Kidney tubule cell (primary cell): Measurements from ENCODE around the gene BICRAL.
"Not testable (repeated sequence)": the region's sequence is repeated elsewhere in the genome, so short reads cannot be mapped to it uniquely, and the experiment has no call there.

ENCODE experiments used
- DNase-seq: peaks from one replicate; pipeline ENCODE4 v3.0.0-alpha.2; 2018; ENCODE audit warnings: low spot score

Gene BICRAL

DNA sequence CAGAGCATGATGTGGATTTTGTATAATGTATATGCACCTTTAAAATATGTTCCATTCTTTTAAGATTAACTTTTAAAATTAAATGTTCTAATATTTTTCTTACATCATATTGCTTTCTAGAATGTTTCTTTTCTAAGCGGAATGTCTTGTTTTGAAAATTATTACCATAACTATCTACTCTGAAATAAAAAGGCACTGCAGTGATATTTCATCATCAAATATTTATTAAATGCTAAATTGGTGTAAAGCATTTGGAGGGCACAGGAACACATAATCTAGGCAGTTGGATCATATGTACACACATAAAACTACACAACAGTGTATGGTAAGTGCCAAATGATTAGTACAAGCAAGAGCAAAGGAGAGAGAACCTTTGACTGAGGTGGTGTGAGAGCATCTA, 13.8 kb downstream of the BICRAL start:
- no peak for DNase-seq

DNA sequence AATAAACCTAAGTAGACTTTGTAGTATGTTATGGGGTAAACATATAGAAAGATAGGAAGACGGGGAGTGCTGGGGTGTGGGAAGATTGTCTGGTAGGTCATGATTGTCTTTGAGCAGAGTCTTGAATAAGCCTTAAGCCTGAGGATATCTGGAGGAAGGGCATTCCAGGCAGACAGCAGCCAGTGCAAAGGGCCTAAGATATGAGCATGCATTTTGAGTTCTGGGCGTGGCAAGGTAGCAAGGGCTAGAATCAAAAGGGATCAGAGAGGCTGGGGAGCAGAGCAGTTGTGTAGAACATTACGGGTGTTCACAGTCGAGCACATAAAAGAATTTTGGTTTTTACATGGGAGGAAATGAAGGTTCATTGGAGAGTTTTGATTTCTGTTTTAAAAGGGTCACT, 14.3 kb downstream of the BICRAL start:
- DNase-seq = no peak

DNA sequence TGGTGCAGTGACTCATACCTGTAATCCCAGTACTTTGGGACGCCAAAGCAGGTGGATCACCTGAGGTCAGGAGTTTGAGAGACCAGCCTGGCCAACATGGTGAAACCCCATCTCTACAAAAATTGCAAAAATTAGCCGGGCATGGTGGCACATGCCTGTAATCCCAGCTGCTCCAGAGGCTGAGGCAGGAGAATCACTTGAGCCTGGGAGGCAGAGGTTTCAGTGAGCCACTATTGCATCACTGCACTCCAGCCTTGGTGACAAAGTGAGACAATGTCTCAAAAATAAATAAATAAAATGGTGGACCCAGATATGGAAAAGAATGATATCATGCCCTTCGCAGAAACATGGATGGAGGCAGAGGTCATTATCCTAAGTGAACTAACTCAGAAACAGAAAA, 15.8 kb downstream of the BICRAL start:
- DNase-seq = not testable (repeated sequence)

DNA sequence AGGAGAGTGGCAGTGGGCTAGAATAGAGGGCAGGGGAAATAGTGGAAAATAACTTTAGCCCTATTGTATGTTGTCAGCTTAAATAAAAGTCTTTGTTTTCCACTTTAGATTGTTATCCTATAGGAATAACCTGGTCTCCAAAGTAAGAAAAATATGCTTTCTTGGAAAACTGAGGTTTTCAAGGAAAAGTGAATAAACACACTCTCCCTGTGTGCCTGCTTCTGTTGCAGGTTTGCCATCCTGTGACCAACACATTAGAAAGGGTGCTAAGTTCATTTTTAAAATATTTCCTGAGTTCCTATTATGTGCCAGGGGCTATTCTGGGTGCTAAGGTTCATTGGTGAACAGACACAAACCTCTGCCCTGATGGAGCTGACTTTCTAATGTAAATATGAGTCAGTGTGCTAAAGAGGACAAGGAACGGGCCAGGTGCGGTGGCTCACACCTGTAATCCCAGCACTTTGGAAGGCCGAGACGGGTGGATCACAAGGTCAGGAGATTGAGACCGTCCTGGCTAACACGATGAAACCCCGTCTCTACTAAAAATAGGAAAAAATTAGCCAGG, 23.5 kb downstream of the BICRAL start:
- no peak for DNase-seq

DNA sequence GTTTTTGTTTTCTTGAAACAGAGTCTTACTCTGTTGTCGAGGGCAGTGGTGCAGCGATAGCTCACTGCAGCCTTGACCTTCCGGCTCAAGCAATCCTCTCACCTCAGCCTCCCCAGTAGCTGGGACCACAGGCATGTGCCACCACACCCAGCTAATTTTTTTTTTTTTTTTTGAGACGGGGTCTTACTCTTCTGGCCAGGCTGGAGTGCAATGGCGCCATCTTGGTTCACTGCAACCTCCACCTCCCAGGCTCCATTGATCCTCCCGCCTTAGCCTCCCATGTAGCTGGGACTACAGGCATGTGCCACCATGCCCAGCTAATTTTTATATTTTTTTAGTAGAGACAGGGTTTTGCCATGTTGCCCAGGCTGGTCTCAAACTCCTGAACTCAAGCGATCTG, 24.5 kb downstream of the BICRAL start:
- DNase-seq = not testable (repeated sequence)

DNA sequence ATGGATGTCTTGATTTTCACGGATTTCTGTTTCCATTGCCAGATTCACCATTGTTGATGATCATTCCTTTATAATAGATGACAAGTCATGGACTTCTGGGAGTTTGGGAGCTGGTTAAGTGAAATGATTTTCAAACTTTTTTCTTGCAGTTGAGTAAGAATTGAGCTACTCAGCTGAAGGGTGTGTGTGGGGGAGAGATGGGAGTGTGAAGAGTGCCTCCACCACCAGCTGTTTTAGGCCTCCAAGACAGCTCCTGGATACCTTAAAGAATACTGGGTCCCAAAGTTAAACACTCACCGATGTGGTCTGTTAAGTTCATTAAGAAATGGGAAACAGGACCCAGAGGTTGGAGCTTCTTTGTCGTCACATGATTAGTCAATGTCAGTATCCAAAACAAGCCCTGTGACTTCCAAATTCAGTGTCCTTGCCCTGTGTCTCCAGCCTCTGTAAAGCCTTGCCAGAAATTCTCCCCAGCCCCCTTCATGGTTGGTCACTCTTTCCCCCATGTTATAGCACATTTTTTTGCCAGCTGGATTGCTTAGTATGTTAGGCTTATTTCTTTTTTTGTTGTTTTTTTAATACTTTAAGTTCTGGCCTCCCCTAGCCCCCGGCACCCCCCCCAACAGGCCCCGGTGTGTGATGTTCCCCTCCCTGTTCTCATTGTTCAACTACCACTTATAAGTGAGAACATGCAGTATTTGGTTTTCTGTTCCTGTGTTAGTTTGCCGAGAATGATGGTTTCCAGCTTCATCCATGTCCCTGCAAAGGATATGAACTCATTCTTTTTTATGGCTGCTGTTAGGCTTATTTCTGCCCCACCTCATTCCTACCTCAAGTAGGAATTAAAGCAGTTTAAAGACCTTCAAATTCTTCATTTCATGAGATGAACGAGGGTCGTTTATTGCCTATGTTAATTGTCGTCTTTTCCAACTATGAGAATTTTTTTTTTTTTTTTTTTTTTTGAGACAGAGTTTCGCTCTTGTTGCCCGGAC, 26.9 kb downstream of the BICRAL start:
- DNase-seq = no peak

DNA sequence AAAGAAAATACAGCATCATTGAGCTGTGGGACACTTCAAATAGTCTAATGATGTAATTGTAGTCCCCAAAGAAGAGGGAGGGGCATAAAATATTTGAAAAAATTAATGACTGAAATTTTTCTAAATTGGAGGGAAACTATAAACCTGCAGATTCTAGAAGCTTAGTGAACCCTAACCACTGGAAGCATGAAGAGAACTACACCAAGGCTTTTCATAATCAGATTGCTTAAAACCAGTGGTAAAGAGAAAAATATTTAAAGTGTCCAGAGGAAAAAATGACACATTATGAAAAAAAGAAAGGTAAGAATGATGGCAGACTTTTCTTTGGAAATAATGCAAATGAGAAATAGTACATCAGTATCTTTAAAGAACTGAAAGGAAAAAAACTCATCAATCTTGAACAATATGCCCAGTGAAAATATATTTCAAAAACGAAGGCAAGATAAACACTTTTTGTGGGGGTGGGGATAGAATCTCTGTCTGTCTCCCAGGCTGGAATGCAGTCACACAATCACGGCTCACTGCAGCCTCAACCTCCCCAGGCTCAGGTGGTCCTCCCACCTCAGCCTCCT, 31.3 kb downstream of the BICRAL start:
- no peak for DNase-seq

DNA sequence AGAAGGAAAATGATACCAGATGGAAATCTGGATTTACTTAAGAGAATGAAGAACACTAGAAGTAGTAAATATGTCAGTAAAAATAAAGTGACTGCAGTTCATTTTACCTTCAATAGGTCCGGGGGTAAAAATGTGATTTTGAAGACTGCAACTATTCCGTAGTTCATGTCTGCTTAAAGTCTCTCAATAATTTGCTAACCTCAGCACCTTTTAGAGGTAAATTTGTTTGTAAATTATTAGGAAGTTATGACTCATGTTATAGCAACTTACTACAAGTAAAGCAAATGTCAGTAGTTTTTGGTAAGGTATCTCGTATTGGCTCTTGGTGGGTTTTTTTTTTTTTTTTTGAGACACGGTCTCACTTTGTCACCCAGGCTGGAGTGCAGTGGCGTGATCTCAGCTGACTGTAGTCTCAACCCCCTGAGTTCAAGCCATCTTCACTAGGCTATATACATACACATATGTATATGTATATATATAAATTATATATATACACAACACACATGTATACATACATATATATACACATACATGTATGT, 32.1 kb downstream of the BICRAL start:
- DNase-seq = no peak

DNA sequence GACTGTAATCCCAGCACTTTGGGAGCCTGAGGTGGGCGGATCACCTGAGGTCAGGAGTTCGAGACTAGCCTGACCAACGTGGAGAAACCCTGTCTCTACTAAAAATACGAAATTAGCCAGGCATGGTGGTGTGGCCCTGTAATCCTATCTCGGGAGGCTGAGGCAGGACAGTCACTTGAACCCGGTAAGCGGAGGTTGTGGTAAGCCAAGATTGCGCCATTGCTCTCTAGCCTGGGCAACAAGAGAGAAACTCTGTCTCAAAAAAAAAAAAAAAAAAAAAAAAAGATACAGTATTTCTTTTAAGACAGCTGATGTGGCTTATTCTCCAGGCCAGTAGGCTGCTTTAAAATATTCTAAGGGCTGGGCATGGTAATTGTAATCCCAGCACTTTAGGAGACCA, 33.9 kb downstream of the BICRAL start:
- not testable (repeated sequence) for DNase-seq

DNA sequence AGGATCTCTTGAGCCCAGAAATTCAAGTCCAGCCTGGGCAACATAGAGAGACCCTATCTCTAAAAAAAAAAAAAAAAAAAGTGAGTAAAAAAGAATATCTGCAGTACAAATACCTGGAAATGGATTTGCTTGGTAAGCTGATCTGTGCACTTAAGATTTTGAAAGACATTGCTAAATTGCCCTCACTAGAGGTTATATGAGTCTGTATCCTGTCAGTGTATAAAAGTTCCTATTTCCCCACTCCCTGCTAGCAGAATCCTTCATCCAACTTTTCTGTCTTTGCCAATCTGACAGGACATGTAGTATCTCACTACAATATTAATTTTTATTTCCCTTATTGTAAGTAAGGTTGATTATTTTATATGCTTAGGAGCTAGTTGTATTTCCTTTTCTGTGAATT, 36.1 kb downstream of the BICRAL start:
- DNase-seq = no peak

DNA sequence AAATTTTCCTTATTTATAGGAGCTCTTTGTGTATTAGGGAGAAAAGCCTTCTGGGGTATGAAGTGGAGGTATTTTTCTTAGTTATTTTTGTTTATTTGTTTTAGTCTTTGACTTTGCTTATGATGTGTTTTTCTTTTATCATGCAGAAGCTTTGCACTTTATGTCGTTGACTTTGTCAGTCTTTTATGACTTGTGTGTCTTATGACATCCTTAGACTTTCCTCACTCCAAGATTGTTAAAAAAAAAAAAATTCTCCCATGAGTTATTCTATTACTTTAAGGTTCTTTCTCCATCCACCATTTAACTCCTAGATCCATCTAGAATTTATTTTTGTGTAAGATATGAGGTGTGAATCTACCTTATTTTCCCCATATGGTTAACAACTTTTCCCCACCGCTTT, 36.6 kb downstream of the BICRAL start:
- DNase-seq = no peak

DNA sequence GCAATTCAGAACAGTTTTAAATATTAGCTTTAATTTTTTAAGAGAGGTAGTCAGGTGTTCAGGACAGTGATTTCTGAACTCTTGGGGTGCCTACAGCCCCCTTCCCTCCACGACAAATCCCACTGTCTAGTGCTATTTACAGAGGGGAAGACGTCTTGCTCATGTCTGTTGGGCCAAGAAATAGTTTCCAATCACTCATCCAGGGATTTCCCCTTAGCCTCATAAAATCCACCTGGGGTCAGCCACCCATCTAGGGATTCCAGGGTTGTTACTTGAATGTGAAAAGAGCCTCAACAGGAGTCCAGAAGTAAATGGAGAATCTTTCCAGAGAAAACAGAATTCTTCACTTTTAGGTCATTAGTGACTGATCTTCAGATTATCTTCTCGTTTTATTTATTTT, 37.0 kb downstream of the BICRAL start:
- DNase-seq = peak; percentile 13

DNA sequence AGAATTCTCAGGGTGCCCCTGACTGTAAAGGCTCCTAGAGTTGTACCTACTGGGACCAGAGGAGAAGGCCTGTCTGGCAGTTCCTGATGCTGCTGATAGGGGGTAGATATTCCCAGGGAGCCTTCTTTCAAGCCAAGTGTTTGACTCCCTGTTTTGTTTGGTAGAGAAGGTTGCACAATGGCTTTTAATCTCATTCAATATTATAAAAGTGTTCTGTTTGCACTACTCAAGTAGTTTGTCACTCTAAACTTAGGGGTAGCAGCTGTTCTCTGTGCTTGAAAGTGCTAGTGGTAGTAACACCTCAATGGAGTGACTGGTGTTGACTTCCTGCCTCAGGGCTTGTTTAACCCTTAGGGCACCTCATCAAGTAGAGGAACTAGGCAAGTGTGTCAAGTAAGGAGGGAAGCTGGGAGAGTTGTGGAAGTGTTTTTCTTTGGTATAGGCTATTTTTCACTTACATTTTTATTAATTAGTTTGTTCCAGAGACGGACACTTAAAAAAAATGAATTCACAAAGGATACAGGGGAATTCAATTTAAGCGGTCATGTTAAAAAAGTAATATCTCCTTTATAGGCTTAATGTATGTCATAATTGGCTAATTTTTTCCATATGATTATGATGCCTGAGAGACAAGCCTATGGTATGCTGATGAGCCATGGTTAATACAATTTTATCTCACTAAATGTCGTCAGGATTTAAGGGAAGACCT, 38.1 kb downstream of the BICRAL start:
- DNase-seq = no peak

DNA sequence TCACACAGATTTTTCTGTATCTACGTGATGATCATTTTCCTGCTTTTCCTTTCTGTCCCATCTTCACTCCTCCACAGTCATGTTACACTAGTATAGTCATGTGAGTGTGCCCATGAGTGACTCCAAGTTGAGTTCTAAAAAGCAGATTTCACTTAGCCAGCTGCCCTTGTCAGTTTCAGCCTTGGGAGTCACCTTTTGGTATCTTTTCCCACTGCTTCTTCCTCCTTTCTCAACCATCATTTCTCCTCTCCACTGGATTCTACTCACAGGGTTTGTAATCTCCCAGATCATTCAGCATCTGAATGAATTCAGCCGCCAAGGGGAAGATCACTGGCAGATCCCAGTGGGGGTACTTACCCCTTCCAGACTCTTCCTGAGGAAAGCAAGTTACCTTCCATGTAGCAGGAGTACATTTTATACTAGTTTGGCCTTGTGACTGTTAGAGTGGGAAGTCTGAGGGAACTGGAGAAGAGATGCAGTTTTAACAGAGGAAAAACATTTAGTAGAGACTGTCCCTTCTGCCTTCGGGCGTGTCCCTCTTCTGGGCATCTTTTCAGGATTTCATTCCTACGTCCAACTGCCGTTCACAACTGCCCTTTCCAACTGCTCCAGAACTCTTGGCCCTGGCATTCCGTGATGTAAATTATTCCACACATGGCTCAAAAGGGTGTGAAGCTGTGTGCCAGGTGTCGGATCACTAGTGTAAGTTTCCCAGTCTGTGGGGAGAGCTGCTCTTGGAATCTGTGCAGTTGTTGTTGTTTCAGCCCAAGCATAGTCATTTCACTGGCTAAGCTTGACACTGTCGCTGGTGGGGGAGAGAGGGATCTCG, 38.9 kb downstream of the BICRAL start:
- DNase-seq = no peak

DNA sequence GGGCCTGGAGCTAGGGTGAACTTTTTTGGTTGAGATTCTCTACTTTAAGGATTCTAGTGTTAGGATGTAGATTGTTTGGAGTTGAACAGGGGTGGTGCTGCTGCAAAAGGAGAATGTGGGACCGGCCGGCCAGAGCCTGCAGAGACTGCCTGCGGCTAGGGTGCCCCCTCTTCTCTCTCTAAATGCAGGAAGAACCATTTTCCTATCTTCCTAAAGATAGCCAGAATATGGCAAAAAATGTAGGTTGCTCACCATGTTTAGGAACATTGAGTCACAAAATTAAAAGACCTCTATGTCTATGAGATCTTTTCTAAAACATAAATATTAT, 39.5 kb downstream of the BICRAL start:
- no peak for DNase-seq

DNA sequence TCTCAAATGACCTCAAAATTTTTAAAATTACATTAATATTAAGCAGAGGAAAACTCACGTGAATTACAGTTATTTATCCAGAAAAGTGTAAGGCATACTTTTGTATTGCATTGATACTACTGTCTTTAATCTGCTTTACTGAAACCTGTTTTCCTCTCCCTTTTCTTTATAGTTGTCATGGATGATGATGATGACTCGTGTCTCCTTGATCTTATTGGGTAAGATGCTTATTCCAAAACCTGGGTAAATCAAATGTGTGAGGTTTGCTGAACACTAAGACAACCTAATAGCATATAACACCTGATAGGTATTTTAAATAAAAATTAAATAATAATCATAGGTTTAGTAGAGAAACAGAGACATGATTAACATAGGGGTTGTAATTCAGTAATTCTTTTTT, 40.0 kb downstream of the BICRAL start:
- DNase-seq = no peak

DNA sequence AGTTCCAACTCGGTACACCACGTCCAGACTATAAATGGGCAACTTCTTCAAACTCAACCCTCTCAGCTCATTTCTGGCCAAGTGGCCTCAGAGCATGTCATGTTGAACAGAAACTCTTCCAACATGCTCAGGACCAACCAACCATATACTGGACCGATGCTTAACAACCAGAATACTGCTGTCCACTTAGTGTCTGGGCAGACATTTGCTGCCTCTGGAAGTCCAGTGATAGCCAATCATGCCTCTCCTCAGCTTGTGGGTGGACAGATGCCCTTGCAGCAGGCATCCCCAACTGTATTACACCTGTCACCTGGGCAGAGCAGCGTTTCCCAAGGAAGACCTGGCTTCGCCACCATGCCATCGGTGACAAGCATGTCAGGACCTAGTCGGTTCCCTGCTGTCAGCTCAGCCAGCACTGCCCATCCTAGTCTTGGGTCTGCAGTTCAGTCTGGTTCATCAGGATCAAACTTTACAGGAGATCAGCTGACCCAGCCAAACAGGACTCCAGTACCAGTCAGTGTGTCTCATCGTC, 47.8 kb downstream of the BICRAL start:
- DNase-seq = no peak

DNA sequence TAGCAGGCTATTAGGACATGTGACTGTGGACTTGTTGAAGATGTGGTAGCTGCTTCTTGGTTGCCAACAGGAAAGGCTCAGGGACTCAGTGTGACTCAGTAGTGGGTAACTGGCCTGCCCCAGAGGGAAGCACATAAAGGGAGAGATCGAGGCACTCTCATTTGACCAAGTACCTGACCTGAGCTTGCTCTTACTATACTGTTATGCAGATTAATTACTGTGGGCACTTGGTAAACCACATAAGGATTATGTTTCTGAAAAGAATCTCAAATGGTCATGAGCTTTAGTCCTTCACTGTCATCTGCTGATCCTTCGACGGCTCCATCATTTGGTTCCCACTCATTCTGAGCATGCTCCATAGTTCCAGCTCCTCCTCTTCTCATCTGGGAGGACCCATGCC, 49.4 kb downstream of the BICRAL start:
- DNase-seq = no peak

DNA sequence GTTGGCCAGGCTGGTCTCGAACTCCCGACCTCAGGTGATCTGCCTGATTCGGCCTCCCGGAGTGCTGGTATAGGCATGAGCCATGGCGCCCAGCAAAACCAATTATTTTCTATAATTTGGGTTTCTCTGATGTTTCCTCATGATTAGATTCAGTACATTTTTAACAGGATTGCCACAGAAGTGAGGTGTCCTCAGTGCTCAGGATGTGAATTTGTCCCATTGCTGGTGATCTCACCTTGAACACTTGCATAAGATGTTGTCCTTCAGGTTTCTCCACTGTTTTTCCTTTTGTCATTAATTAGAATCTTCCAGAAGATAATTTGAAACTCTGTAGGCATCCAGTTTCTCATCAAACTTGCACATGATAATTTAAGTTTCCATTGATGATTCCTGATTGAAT, 52.2 kb downstream of the BICRAL start:
- no peak for DNase-seq

DNA sequence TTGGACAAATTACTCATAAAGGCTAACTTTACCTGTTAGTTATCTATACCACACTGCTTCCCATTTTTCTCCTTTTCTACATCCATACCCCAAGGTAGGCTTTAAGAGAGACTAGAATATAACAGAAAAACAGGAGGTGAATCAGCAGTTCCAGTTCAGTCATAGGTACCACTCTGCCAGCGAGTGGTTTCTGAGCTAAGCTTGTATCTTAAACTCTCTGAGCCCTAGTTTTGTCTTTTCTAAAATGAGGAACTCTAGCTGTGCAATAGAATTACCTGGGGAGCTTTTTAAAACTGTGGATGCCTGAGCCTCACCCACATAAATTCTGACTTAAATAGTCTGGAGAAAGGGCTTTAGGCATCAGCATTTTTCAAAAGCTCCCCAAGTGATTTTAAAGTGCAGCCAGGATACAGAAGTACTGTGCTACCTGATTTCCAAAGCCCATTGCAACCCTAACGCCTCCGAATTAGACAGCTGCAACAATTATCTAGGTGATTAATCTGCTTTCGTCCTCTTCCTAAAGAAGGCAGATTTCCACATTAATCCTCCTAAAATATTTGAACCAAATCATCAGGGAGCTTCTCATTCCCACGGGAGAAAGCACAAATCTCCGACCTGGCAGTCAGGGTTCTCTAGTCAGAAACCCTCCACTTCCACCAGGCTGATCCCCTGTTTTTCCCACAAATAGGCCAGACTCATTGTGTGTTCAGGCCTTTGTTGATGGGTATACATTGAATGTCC, 60.2 kb downstream of the BICRAL start:
- no peak for DNase-seq

DNA sequence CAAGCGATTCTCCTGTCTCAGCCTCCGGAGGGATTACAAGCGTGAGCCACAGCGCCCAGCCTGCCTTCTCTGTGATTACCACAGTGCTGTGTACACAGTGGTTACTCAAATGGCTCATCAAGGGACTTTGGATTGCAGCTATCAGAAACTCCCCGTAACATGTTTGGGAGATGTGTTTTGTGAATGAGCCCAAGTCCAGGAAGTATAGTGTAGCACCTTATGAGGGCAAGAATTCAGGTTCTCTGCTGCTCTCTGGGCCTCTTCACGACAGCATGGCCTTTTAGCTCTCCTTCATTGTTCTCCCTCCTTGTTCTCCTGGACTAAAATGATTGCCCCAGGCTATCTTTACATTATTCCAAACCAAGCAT, 63.5 kb downstream of the BICRAL start:
- DNase-seq = no peak
